Measurements from ENCODE around the gene SHISA9. TPM values are rescaled to one million over a fixed set of nuclear protein-coding genes. Genes with fewer than 3 reads are reported as not detected.

Gene SHISA9
- total and polyA plus RNA-seq, 2 experiments from 2014 or later, result 0.83 to 1.3 TPM

- DNase-seq (ENCODE audit: low spot score), result no peak
Observed at GRCh38 chr16:12869698-12870427, 31.5 kb upstream of the SHISA9 start.

GRCh38 chr16:12871784-12872183 is 29.6 kb upstream of the SHISA9 start:
- no peaks in the 10 kb centered on the region for H3K27me3 ChIP-seq
- no peaks in the 10 kb centered on the region for H3K36me3 ChIP-seq (replicated peaks; ENCODE audit: insufficient read depth, low read depth)
- DNase-seq (ENCODE audit: low spot score), result no peak
- H3K4me2 ChIP-seq, result no peak overlapping the region
- H2AFZ ChIP-seq, result no peak overlapping the region
- no peaks in the 10 kb centered on the region for H3K9me3 ChIP-seq (ENCODE audit: low read depth)
- TF ChIP-seq EZH2 (IDR thresholded peaks at IDR 0.05; ENCODE audit: borderline replicate concordance), result no peak
- TF ChIP-seq CTCF (IDR thresholded peaks at IDR 0.05; ENCODE audit: poor library complexity), result no peak
- TF ChIP-seq EZH2phosphoT487 (IDR thresholded peaks at IDR 0.05; ENCODE audit: low read depth, severe bottlenecking, unreplicated experiment), result no peak
- no peaks in the 10 kb centered on the region for H3K9me2 ChIP-seq (replicated peaks; ENCODE audit: insufficient read depth)
- WGBS (ENCODE audit: low lambda C conversion rate, missing lambda C conversion rate), result 77% methylated on average over 1 of the region's 1 CpG
- H3K79me2 ChIP-seq, result no peaks in the 10 kb centered on the region
- no peak overlapping the region for H3K27ac ChIP-seq
- no peak overlapping the region for H3K4me3 ChIP-seq
- no peaks in the 10 kb centered on the region for H4K20me1 ChIP-seq (ENCODE audit: insufficient read depth, poor library complexity, severe bottlenecking)
- no peaks in the 10 kb centered on the region for H3K4me1 ChIP-seq (ENCODE audit: insufficient read depth)

More at GRCh38 chr16:12869698-12870427, 31.5 kb upstream of the SHISA9 start:
- H3K9me2 ChIP-seq (replicated peaks; ENCODE audit: insufficient read depth), result no peaks in the 10 kb centered on the region
- no peak overlapping the region for H3K4me3 ChIP-seq
- H2AFZ ChIP-seq, result no peak overlapping the region
- H4K20me1 ChIP-seq (ENCODE audit: insufficient read depth, poor library complexity, severe bottlenecking), result no peaks in the 10 kb centered on the region
- 92% methylated on average over 5 of the region's 5 CpGs for WGBS (ENCODE audit: low lambda C conversion rate, missing lambda C conversion rate)
- no peaks in the 10 kb centered on the region for H3K36me3 ChIP-seq (replicated peaks; ENCODE audit: insufficient read depth, low read depth)
- no peaks in the 10 kb centered on the region for H3K79me2 ChIP-seq
- H3K4me2 ChIP-seq, result no peak overlapping the region
- H3K4me1 ChIP-seq (ENCODE audit: insufficient read depth), result no peaks in the 10 kb centered on the region
- H3K27ac ChIP-seq, result no peak overlapping the region
- no peaks in the 10 kb centered on the region for H3K9me3 ChIP-seq (ENCODE audit: low read depth)
- H3K27me3 ChIP-seq, result no peaks in the 10 kb centered on the region
- TF ChIP-seq CTCF (IDR thresholded peaks at IDR 0.05; ENCODE audit: poor library complexity) (no peak), EZH2 (IDR thresholded peaks at IDR 0.05; ENCODE audit: borderline replicate concordance) (no peak), EZH2phosphoT487 (IDR thresholded peaks at IDR 0.05; ENCODE audit: low read depth, severe bottlenecking, unreplicated experiment) (no peak)

GRCh38 chr16:12874186-12874585 is 27.2 kb upstream of the SHISA9 start:
- no peaks in the 10 kb centered on the region for H3K9me3 ChIP-seq (ENCODE audit: low read depth)
- H3K27ac ChIP-seq, result no peak overlapping the region
- TF ChIP-seq CTCF (IDR thresholded peaks at IDR 0.05; ENCODE audit: poor library complexity) (no peak), EZH2phosphoT487 (IDR thresholded peaks at IDR 0.05; ENCODE audit: low read depth, severe bottlenecking, unreplicated experiment) (no peak), EZH2 (IDR thresholded peaks at IDR 0.05; ENCODE audit: borderline replicate concordance) (no peak)
- no peak overlapping the region for H3K4me3 ChIP-seq
- H3K9me2 ChIP-seq (replicated peaks; ENCODE audit: insufficient read depth), result no peaks in the 10 kb centered on the region
- H3K27me3 ChIP-seq, result no peaks in the 10 kb centered on the region
- H3K79me2 ChIP-seq, result no peaks in the 10 kb centered on the region
- no peaks in the 10 kb centered on the region for H3K36me3 ChIP-seq (replicated peaks; ENCODE audit: insufficient read depth, low read depth)
- no peak overlapping the region for H3K4me2 ChIP-seq
- no peak overlapping the region for H2AFZ ChIP-seq
- 53% methylated on average over 2 of the region's 2 CpGs for WGBS (ENCODE audit: low lambda C conversion rate, missing lambda C conversion rate)
- H3K4me1 ChIP-seq (ENCODE audit: insufficient read depth), result no peaks in the 10 kb centered on the region
- H4K20me1 ChIP-seq (ENCODE audit: insufficient read depth, poor library complexity, severe bottlenecking), result no peaks in the 10 kb centered on the region
- no peak for DNase-seq (ENCODE audit: low spot score)

All from hepatocyte (in vitro differentiated cells).